GM12878 (cell line): ENCODE data around the gene FALEC. TPM values are rescaled to one million over a fixed set of nuclear protein-coding genes. Genes with fewer than 3 reads are reported as not detected.
A peak's percentile ranks its signal among the peaks of the same experiment; 100 is the strongest.
"Not testable (repeated sequence)": the region's sequence is repeated elsewhere in the genome, so short reads cannot be mapped to it uniquely, and the experiment has no call there.

ENCODE experiments used
- ATAC-seq: fragments of 200-7000 bp; cut with Tn5 transposase; 3 replicates; pipeline ENCODE4 v1.9.1; 2020; ENCODE audit warnings: mild to moderate bottlenecking, moderate library complexity
- BruUV-seq: library from RNA; stranded (reverse); fragments of 400-500 nt; replicated peaks from 2 replicates; lab custom pipeline; 2021; lab: Mats Ljungman, UMichigan
- CTCF ChIA-PET: fragments of 300-600 bp; sonication (Branson Sonifier 250); formaldehyde crosslinking; extraction: SDS; loops from one replicate; lab custom pipeline; 2021; ENCODE audit warnings: inconsistent platforms; lab: Yijun Ruan, JAX
- POLR2A ChIA-PET: fragments of 350-600 bp; formaldehyde crosslinking; extraction: SDS; loops from one replicate; lab custom pipeline; 2021; ENCODE audit warnings: inconsistent platforms; lab: Charles Lee
- RAD21 ChIA-PET: fragments of 300-600 bp; sonication (Branson Sonifier 250); formaldehyde crosslinking; loops from one replicate; lab custom pipeline; 2023; ENCODE audit warnings: antibody characterized with exemption; ENCODE audit not compliant: unreplicated experiment; lab: Charles Lee
- SMC1A ChIA-PET: fragments of 300-600 bp; sonication (Branson Sonifier 250); formaldehyde crosslinking; loops from one replicate; lab custom pipeline; 2023; ENCODE audit not compliant: unreplicated experiment, uncharacterized antibody; lab: Charles Lee
- DNase-seq: peaks from one replicate; pipeline ENCODE4 v3.0.0-alpha.2; 2011; ENCODE audit warnings: low read depth, low spot score
- FAIRE-seq: peaks from 3 replicates; lab custom pipeline; 2011; peaks lifted over from hg19 to GRCh38; lab: Jason Lieb, UNC
- H2AFZ ChIP-seq: 2 replicates; pipeline ENCODE4 v1.6.0; 2011; ENCODE audit warnings: low read depth, low read length, control low read depth; ENCODE audit not compliant: control insufficient read depth
- H3K27ac ChIP-seq: 2 replicates; pipeline ENCODE4 v1.5.1; 2011; ENCODE audit warnings: control low read depth; ENCODE audit not compliant: control insufficient read depth, insufficient read depth
- H3K27me3 ChIP-seq, 2 experiments: replicated peaks in 1 of 2; 2 replicates each; pipeline versions ENCODE4 v1.6.0 to v1.6.1; 2011; ENCODE audit warnings: low read length in 1 of 2; ENCODE audit not compliant: control insufficient read depth in 2 of 2, insufficient read depth in 2 of 2
- H3K36me3 ChIP-seq, 2 experiments: 2 replicates each; pipeline ENCODE4 v1.5.1; 2011; ENCODE audit warnings: low read length in 1 of 2; ENCODE audit not compliant: control insufficient read depth in 2 of 2, insufficient read depth in 2 of 2
- H3K4me1 ChIP-seq: 2 replicates; pipeline ENCODE4 v1.6.1; 2011; ENCODE audit warnings: mild to moderate bottlenecking, low read length, moderate library complexity, mixed read lengths; ENCODE audit not compliant: control insufficient read depth, insufficient read depth
- H3K4me2 ChIP-seq: 2 replicates; pipeline ENCODE4 v1.6.0; 2011; ENCODE audit warnings: control low read depth; ENCODE audit not compliant: control insufficient read depth, insufficient read depth
- H3K4me3 ChIP-seq: fragments of 200-600 bp; sonication (generic); 2 replicates; pipeline ENCODE4 v1.5.1; 2016
- H3K79me2 ChIP-seq: 2 replicates; pipeline ENCODE4 v1.6.0; 2011; ENCODE audit warnings: low read length; ENCODE audit not compliant: control insufficient read depth, insufficient read depth
- H3K9ac ChIP-seq: 2 replicates; pipeline ENCODE4 v1.8.0; 2011; ENCODE audit warnings: low read length, control low read depth, mixed read lengths; ENCODE audit not compliant: control insufficient read depth, insufficient read depth
- H3K9me3 ChIP-seq: replicated peaks from 3 replicates; pipeline ENCODE4 v1.5.1; 2011; ENCODE audit warnings: mild to moderate bottlenecking, low read length; ENCODE audit not compliant: control insufficient read depth, insufficient read depth
- H4K20me1 ChIP-seq: 2 replicates; pipeline ENCODE4 v1.6.0; 2011; ENCODE audit not compliant: control insufficient read depth, insufficient read depth
- ATF2 ChIP-seq: IDR thresholded peaks from 2 replicates; pipeline ENCODE4 v1.6.1; 2012; ENCODE audit warnings: low read length, inconsistent platforms
- CTCF ChIP-seq, 3 experiments: IDR thresholded peaks in 2 of 3; conservative IDR thresholded peaks in 1 of 3; 2 replicates each; pipeline ENCODE4 v1.5.1; 2011; ENCODE audit warnings: low read depth in 3 of 3, low read length in 3 of 3, mild to moderate bottlenecking in 3 of 3, control low read depth in 2 of 3, moderate library complexity in 2 of 3, inconsistent platforms in 1 of 3, mixed read lengths in 1 of 3; ENCODE audit not compliant: control insufficient read depth in 2 of 3, insufficient read depth in 1 of 3; ENCODE audit errors: extremely low read depth in 1 of 3
- CUX1 ChIP-seq: IDR thresholded peaks from 2 replicates; pipeline ENCODE4 v1.6.1; 2012; ENCODE audit warnings: improper control_type of control experiment, low read depth, low read length; ENCODE audit not compliant: insufficient replicate concordance
- E2F4 ChIP-seq: IDR thresholded peaks from 2 replicates; pipeline ENCODE4 v1.6.1; 2012; ENCODE audit warnings: low read depth, low read length, improper control_type of control experiment
- NRF1 ChIP-seq: conservative IDR thresholded peaks from 2 replicates; pipeline ENCODE4 v1.6.1; 2011; ENCODE audit warnings: mild to moderate bottlenecking, low read depth, low read length, improper control_type of control experiment
- SREBF1 ChIP-seq: IDR thresholded peaks from 2 replicates; pipeline ENCODE4 v1.6.1; 2012; ENCODE audit warnings: mild to moderate bottlenecking, low read length
- ZBED1 ChIP-seq: IDR thresholded peaks from 2 replicates; pipeline ENCODE4 v1.6.1; 2016; ENCODE audit warnings: borderline replicate concordance
- WGBS: methylation state at CpG from one replicate; pipeline ENCODE4 v1.1.6; 2016; ENCODE audit warnings: low lambda C conversion rate; ENCODE audit not compliant: insufficient replicate concordance, insufficient coverage; ENCODE audit errors: missing lambda C conversion rate; 5-methylcytosine and 5-hydroxymethylcytosine counted together
- in situ Hi-C: fragments of 300-500 bp; cut with MboI; formaldehyde crosslinking; loops from 9 replicates; pipeline ENCODE4 v1.14.3; 2018; ENCODE audit warnings: mixed read lengths
- intact Hi-C: fragments of 100-400 bp; cut with micrococcal nuclease; formaldehyde crosslinking; loops from one replicate; pipeline ENCODE4 v1.14.2; 2022; ENCODE audit not compliant: unreplicated experiment
- polyA plus RNA-seq, 11 experiments: library from polyadenylated mRNA; depleted of rRNA in 4 of 11; unstranded in 6 of 11; stranded (reverse) in 5 of 11; fragments of >200 nt; fragmentation: Nextera tagmentation in 4 of 11; fragmentation: Illumina TruSeq in 1 of 11; extraction: Ambion mirVana in 4 of 11; extraction: Trizol in 1 of 11; gene quantifications; 1 replicate in 1 of 11; 2 replicates in 10 of 11; pipeline versions ENCODE4 v1.2.1 to v1.2.3, GENCODE V29; 2011 to 2016; ENCODE audit warnings: inconsistent platforms in 2 of 11, missing spikeins in 2 of 11, low read depth in 1 of 11
- total RNA-seq, 4 experiments: library from RNA; depleted of rRNA in 3 of 4; stranded (reverse); fragments of >200 nt in 3 of 4; fragmentation: Illumina TruSeq in 1 of 4; extraction: Trizol in 1 of 4; gene quantifications; 2 replicates each; pipeline versions ENCODE4 v1.2.1 to v1.2.3, GENCODE V29; 2013 to 2021

FALEC gene
- total and polyA plus RNA-seq, 10 of the 15 experiments (the other 5 are each of a cell fraction or from before 2014, with no cell fraction given): 0.21 to 0.71 (median 0.32) TPM; not detected in 3

- no peak for TF ChIP-seq CTCF (IDR thresholded peaks at IDR 0.05 in 2 of 3, conservative IDR thresholded peaks at IDR 0.05 in 1 of 3; ENCODE audit: control insufficient read depth in 2 of 3, extremely low read depth in 1 of 3, insufficient read depth in 1 of 3, low read depth in 3 of 3, low read length in 3 of 3)
- no peak for TF ChIP-seq E2F4
- TF ChIP-seq CUX1: no peak
- TF ChIP-seq ATF2: no peak
- TF ChIP-seq SREBF1: no peak
- no peak for TF ChIP-seq ZBED1
- no peak for TF ChIP-seq NRF1
- TF ChIP-seq, all 136 proteins: peak for 5
Measured at GRCh38 chr1:150564051-150564991, 48.8 kb downstream of the FALEC start (continued).

GRCh38 chr1:150565240-150565991 is 49.9 kb downstream of the FALEC start:
- POLR2A ChIA-PET: interaction anchor here (0.6 to 11.4 kb wide), 7 partner anchors 11 to 305 kb away, joined by 3 to 324 read pairs (median 41); partner anchors contain the start of genes CTSS, ENSA and MCL1
- Histone ChIP-seq H3K79me2 (peaks cover 60% of the 10 kb centered on the region), H3K4me1 (peaks cover 61% of the 10 kb centered on the region), H3K4me2 (peak overlapping the region; percentile 57), H3K27ac (peak overlapping the region; percentile 98), H3K4me3 (peak overlapping the region; percentile 21; the same call in 1 of the 2 replicates), H3K9ac (peak overlapping the region; percentile 98; the same call in 1 of the 2 replicates)
- ATAC-seq, BruUV-seq, intact Hi-C loops, FAIRE-seq, H3K27me3 ChIP-seq, H3K36me3 ChIP-seq, H4K20me1 ChIP-seq, DNase-seq, H3K9me3 ChIP-seq, H2AFZ ChIP-seq: not testable (repeated sequence)
- SMC1A ChIA-PET: interaction anchor here (1.0 to 12.5 kb wide), 6 partner anchors 11 to 132 kb away, joined by 3 to 388 read pairs (median 34); partner anchors contain the start of genes ENSA, GOLPH3L and MCL1
- CTCF ChIA-PET: interaction anchor here (1.5 to 13.7 kb wide), 5 partner anchors 11 to 63 kb away, joined by 3 to 390 read pairs (median 95); partner anchors contain the start of genes ENSA and MCL1
- RAD21 ChIA-PET: interaction anchor here (0.8 to 12.1 kb wide), 8 partner anchors 11 to 199 kb away, joined by 3 to 387 read pairs (median 22); partner anchors contain the start of genes CTSS, ENSA and MCL1
- in situ Hi-C loops: loop anchor here (5.0 kb wide), 1 partner anchor 47 kb away; no protein-coding TSS in a partner anchor
- WGBS: 33% methylated on average over 14 of the region's 14 CpGs
